DOHH2 (cell line): ENCODE data around the gene GKN2.

ENCODE experiments used
- H3F3A ChIP-seq: fragments of 200-600 bp; sonication (generic), shearing (Covaris generic); 2 replicates; pipeline ENCODE4 v1.6.0; 2016; ENCODE audit warnings: antibody characterized with exemption, mild to moderate bottlenecking; ENCODE audit not compliant: control insufficient read depth, insufficient read depth
- H3K27ac ChIP-seq: fragments of 200-600 bp; sonication (generic); 2 replicates; pipeline ENCODE4 v1.5.1; 2014; ENCODE audit warnings: low read depth, mild to moderate bottlenecking, low read length, moderate library complexity
- H3K27me3 ChIP-seq: fragments of 200-600 bp; sonication (generic); 2 replicates; pipeline ENCODE4 v1.6.1; 2014; ENCODE audit warnings: mild to moderate bottlenecking, low read length, mixed read lengths; ENCODE audit not compliant: control insufficient read depth
- H3K36me3 ChIP-seq: fragments of 200-600 bp; sonication (generic); 2 replicates; pipeline ENCODE4 v1.6.1; 2014; ENCODE audit warnings: mild to moderate bottlenecking, low read length, moderate library complexity, mixed read lengths; ENCODE audit not compliant: control insufficient read depth
- H3K4me1 ChIP-seq: fragments of 200-600 bp; sonication (generic); 2 replicates; pipeline ENCODE4 v1.6.1; 2014; ENCODE audit warnings: mild to moderate bottlenecking, low read length, mixed read lengths; ENCODE audit not compliant: control insufficient read depth
- H3K4me2 ChIP-seq: fragments of 200-600 bp; sonication (generic); 2 replicates; pipeline ENCODE4 v1.6.0; 2014; ENCODE audit warnings: mild to moderate bottlenecking, low read length, moderate library complexity
- H3K4me3 ChIP-seq: fragments of 200-600 bp; sonication (generic); 2 replicates; pipeline ENCODE4 v1.5.1; 2014; ENCODE audit warnings: mild to moderate bottlenecking, low read length, mixed read lengths
- H3K79me2 ChIP-seq: fragments of 200-600 bp; sonication (generic); 2 replicates; pipeline ENCODE4 v1.6.1; 2014; ENCODE audit warnings: mild to moderate bottlenecking, low read length, mixed read lengths; ENCODE audit not compliant: control insufficient read depth
- H3K9me2 ChIP-seq: fragments of 200-600 bp; sonication (generic); replicated peaks from 2 replicates; pipeline ENCODE4 v1.6.1; 2014; ENCODE audit warnings: mild to moderate bottlenecking, low read length, mixed read lengths; ENCODE audit not compliant: control insufficient read depth
- H3K9me3 ChIP-seq: fragments of 200-600 bp; sonication (generic); 2 replicates; pipeline ENCODE4 v1.6.1; 2014; ENCODE audit warnings: antibody characterized with exemption, low read length, mixed read lengths; ENCODE audit not compliant: control insufficient read depth, insufficient read depth
- H4K20me1 ChIP-seq: fragments of 200-600 bp; sonication (generic); 2 replicates; pipeline ENCODE4 v1.6.0; 2014; ENCODE audit warnings: low read depth, mild to moderate bottlenecking, antibody characterized with exemption, low read length, moderate library complexity; ENCODE audit not compliant: control insufficient read depth, insufficient read depth
- EZH2phosphoT487 ChIP-seq: fragments of 200-600 bp; sonication (generic); IDR thresholded peaks from 2 replicates; pipeline ENCODE4 v1.6.1; 2017; ENCODE audit warnings: borderline replicate concordance, mild to moderate bottlenecking, antibody characterized with exemption, low read length, moderate library complexity, mixed read lengths
- TF ChIP-seq, protein P1 (sequence below): fragments of 200-600 bp; sonication (generic); IDR thresholded peaks from one replicate; pipeline ENCODE4 v1.5.1; 2014; ENCODE audit warnings: antibody characterized with exemption, mild to moderate bottlenecking, low read depth, low read length; ENCODE audit not compliant: poor library complexity, severe bottlenecking

GKN2 gene

GRCh38 chr2:68974946-68975665, 22.4 kb upstream of the GKN2 start:
- H3K79me2 ChIP-seq: no peaks in the 10 kb centered on the region
- TF ChIP-seq, protein P1, sequence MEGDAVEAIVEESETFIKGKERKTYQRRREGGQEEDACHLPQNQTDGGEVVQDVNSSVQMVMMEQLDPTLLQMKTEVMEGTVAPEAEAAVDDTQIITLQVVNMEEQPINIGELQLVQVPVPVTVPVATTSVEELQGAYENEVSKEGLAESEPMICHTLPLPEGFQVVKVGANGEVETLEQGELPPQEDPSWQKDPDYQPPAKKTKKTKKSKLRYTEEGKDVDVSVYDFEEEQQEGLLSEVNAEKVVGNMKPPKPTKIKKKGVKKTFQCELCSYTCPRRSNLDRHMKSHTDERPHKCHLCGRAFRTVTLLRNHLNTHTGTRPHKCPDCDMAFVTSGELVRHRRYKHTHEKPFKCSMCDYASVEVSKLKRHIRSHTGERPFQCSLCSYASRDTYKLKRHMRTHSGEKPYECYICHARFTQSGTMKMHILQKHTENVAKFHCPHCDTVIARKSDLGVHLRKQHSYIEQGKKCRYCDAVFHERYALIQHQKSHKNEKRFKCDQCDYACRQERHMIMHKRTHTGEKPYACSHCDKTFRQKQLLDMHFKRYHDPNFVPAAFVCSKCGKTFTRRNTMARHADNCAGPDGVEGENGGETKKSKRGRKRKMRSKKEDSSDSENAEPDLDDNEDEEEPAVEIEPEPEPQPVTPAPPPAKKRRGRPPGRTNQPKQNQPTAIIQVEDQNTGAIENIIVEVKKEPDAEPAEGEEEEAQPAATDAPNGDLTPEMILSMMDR: no peak
- TF ChIP-seq EZH2phosphoT487: no peak
- no peaks in the 10 kb centered on the region for H3F3A ChIP-seq
- no peaks in the 10 kb centered on the region for H3K4me1 ChIP-seq
- H3K9me3 ChIP-seq: no peaks in the 10 kb centered on the region
- H3K9me2 ChIP-seq: no peaks in the 10 kb centered on the region
- H3K36me3 ChIP-seq: no peaks in the 10 kb centered on the region
- H3K27ac ChIP-seq: no peak overlapping the region
- no peaks in the 10 kb centered on the region for H4K20me1 ChIP-seq
- H3K27me3 ChIP-seq: peaks cover 17% of the 10 kb centered on the region
- H3K4me2 ChIP-seq: no peak overlapping the region
- H3K4me3 ChIP-seq: no peak overlapping the region

GRCh38 chr2:68974251-68974650, 21.6 kb upstream of the GKN2 start, which contains the start of gene GKN1:
TSS of gene GKN1 (plus strand) at chr2:68974636. CDS start at chr2:68974678, 42 bp downstream.
- no peaks in the 10 kb centered on the region for H3F3A ChIP-seq
- H3K4me3 ChIP-seq: no peak within 1 kb of the TSS
- no peaks in the 10 kb centered on the region for H4K20me1 ChIP-seq
- no peaks in the 10 kb centered on the region for H3K9me3 ChIP-seq
- no peaks in the 10 kb centered on the region for H3K4me1 ChIP-seq
- TF ChIP-seq, protein P1: no peak
- TF ChIP-seq EZH2phosphoT487: no peak
- no peaks in the 10 kb centered on the region for H3K79me2 ChIP-seq
- H3K27ac ChIP-seq: no peak within 1 kb of the TSS
- H3K4me2 ChIP-seq: no peak within 1 kb of the TSS
- peaks cover 13% of the 10 kb centered on the region for H3K27me3 ChIP-seq
- no peaks in the 10 kb centered on the region for H3K36me3 ChIP-seq
- no peaks in the 10 kb centered on the region for H3K9me2 ChIP-seq

DNA sequence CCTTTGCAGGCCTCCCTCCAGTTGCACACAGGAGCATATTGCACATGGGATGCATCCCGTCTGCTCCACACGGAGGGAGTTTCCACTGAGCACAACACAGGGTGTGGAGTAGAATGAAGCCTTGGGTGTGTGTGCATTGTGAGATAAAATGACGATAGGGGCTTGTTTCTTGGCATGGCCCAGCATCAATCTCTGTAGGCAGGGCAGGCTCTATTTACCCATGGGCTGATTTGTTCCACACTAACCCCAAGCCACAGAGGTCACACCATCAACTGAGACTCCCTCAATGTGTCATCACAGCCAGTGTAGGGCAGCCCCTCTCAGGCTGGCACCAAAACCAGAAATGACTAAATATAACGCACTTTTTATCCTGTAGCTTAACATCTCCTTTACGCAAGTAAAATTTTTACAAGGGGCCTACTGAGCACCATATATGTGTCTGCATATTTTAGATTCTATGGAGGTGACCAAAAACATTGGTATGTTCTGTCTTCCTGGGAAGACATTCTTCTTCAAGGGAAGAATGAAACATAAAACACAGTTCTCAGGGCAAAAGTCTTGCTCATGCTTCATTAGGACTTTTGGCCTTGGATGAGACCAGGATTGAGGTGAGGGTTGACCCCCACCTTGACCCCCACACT, 19.0 kb upstream of the GKN2 start:
- Histone ChIP-seq H3K9me2 (no peaks in the 10 kb centered on the region), H3K79me2 (no peaks in the 10 kb centered on the region), H3K4me2 (no peak overlapping the region), H3F3A (no peaks in the 10 kb centered on the region), H3K4me3 (no peak overlapping the region), H3K27ac (no peak overlapping the region), H3K4me1 (no peaks in the 10 kb centered on the region), H3K27me3 (peaks cover 20% of the 10 kb centered on the region), H3K36me3 (no peaks in the 10 kb centered on the region), H3K9me3 (no peaks in the 10 kb centered on the region), H4K20me1 (no peaks in the 10 kb centered on the region)
- TF ChIP-seq, protein P1: no peak
- TF ChIP-seq EZH2phosphoT487: no peak
